Jurkat, Clone E6-1 (cell line): ENCODE results near the gene TAF1L.

ENCODE experiments used
- DNase-seq: peaks from one replicate; pipeline ENCODE4 v3.0.0-alpha.2; 2011; ENCODE audit warnings: low read depth, low spot score
- H3K4me3 ChIP-seq: 2 replicates; pipeline ENCODE4 v1.5.1; 2011; ENCODE audit warnings: mild to moderate bottlenecking, low read length, control low read depth, moderate library complexity

TAF1L gene

DNA sequence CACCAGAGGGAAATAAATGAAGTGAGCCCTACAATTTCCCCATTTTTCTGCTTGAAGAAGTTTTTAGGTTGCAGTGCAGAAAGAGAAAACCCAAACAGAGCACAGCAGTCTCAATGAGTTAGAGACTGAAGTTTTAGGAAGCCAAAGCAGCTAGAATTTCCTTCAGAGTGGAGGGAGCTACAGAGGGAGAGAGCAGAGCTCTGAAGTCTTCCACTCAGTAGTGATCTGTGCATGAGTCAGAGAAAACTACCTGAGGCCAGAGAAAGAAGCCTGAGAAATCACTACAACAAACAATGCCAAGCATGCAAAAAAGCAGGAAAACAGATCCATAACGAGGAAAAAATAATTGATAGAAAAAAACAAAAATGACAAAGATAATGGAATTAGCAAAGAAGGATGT is 44.6 kb downstream of the TAF1L start:
- no peak for DNase-seq
- H3K4me3 ChIP-seq, result no peak overlapping the region

DNA sequence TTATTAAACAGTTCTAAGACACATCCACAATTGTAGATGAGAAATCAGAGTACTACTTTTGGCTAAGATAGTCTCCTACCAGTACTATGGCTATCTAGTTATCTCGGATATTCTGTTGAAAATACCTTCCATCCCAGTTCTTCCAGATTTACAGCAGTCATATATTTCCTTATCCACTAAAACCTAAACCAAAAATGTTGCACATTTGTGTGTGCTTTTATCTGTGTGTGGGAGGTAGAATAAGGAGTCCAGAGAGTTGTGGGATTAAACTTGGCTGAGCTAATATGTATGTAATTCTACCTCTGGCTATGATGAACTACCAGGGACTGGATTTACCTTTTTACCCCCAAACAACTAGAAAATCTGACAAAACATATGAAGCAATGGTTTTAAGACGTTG is 45.0 kb downstream of the TAF1L start:
- no peak overlapping the region for H3K4me3 ChIP-seq
- no peak for DNase-seq

DNA sequence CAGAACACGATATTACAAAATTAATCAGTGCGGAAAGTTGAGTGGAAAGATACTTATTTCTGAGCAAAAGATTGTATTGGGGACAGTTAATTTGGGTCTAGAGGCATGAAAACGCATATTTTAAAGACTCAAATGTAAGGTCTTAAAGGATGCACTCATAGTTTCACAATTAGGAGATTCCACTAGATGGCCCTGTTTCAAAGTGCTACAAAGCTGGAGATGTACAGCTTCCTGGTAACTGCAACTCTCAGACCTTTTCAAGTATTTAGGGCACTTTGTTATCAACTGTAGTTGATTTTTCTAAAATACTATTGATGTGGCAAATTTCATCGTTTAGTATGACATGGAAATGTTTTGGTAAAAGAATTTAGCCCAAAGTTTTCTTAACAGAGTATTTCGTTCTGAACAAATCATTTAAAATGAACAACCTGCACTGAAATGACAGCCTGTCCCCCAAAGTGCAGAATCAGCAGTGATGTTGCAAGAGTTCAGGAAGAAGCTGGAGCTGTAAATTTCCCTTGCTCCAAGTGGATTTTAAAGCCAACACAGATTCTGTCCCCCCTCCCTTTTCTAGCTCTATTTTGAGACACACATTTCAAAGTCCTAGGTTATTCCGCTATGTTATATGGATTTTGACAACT is 46.3 kb downstream of the TAF1L start:
- H3K4me3 ChIP-seq, result no peak overlapping the region
- peak; percentile 49 for DNase-seq

DNA sequence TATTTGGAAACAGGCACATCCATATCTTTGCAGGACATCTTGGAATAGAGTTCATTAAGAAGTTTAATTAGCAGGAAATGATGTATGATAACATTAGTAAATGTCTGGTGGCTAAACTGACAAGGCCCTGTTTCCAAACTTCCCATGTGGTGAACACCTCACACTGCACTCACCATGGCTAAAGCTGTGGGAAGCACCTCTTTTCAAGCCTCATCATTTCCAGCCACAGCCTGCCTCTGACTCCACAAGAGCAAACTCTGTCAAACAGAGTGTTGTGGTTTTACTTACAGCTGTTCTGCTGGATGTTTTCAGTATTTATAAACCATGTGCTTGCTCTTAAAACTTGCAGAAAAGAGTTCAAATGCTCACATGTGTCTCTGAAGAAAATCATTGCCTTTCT is 47.6 kb downstream of the TAF1L start:
- DNase-seq, result no peak
- H3K4me3 ChIP-seq, result no peak overlapping the region

DNA sequence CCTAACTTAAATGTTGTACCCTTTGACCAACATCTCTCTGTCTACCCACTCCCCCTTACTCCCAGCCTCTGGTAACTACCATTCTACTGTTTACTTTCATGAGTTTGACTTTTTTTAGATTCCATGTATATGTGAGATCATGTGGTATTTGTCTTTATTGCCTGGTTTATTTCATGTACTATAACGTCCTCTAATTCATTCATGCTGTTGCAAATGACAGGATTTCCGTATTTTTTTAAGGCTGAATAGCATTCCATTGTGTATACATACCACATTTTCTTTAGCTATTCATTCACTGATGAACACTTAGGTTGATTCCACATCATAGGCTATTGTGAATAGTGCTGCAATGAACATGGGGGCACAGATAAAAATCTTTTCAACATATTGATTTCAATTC is 50.7 kb downstream of the TAF1L start:
- no peak for DNase-seq
- H3K4me3 ChIP-seq, result no peak overlapping the region

DNA sequence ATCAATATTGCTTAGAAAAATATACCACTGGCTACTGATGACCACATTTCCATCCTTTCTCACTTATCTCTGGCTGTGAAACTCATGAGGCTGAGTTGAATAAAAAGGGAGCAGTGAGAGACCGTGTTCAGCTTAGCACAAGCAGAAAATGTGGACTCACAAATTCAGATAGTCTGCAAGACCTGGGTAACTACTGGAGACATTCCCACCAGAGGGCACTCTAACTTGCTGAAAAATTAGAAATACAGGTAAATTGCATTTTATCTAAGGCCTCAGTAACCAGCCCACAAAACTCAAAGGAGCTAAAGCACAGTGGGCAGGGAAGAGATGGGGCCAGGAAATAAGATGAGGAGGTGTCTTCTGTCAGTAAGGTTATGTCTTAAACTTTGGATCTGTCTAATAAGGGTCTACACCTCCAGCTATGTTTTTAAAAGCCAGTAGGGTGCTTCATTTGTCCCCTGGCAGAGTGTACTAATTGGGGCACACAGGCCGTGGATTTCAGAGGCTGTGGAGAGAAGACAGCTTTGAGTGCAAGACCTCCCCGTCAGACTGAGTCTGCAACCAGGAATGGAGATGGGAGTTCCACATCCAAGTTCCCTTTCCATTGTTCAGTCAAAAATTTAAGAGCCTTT is 53.8 kb downstream of the TAF1L start:
- no peak overlapping the region for H3K4me3 ChIP-seq
- peak; percentile 69 for DNase-seq

DNA sequence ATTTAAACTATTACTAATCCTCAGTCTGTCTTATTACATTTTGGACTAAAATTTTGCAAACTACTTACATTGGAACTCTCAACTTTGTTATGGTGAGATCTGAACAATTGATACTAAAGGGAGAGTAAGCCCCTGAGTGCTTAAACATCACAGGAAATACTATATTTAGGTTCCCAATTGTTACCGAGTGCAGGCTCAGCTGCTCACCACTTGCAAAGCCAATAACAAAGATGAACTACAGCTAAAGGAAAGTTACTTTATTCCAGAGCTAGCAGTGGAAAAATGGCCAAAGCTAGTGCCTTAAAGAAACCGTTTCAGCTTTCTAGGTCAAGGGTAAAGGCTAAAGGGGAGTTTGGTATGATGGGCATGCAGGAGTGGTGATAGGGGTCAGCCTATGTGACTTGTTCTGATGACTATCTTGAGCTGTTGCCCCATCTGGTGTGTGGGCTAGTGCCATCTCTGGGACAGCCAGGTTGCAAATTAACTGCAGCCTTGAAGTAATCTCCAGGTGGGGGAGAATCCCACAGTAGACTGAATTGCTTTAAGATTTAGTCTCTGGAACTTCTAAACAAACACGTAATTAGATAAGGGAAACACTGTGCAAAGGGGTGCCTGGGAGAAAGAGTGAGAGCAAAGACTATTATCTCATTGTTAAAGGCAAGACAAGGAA is 54.7 kb downstream of the TAF1L start:
- DNase-seq, result no peak
- no peak overlapping the region for H3K4me3 ChIP-seq

DNA sequence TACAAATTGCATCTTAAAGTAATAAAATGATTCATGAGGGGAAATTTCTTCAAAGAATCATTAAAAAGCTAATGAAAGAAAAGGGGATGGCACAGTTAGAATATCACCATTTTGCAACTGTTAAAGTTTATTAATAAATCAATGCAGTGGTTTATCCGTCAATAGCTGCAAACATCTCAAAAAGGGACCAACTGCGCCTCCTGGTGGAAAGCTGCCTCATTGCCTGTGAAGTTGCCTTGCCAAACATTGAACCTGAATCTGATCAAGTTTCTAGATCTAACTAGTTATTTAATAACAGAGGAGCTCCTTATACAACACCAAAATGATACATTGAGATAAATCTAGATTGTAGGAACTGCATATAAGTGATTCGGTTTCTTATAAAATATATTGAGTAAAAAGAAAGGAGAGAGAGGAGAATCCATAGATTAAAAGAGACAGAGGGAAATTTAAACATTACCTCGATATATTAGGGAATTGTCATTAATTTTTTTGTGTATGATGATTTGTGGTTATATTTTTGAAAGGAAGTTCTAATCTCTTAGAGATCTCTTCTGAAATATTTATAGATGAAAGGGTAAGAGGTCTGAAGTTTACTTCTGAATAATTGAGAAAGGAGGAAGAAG is 55.6 kb downstream of the TAF1L start:
- DNase-seq, result peak; percentile 52
- no peak overlapping the region for H3K4me3 ChIP-seq
